H9 (cell line): ENCODE results near the gene FBXL20. TPM values are rescaled to one million over a fixed set of nuclear protein-coding genes. Genes with fewer than 3 reads are reported as not detected.

Experiments
- DNase-seq: peaks from one replicate; pipeline ENCODE4 v3.0.0-alpha.2; 2017
- H2AFZ ChIP-seq: one replicate; pipeline ENCODE4 v1.6.1; 2013; ENCODE audit warnings: mild to moderate bottlenecking, low read length, control low read depth, moderate library complexity
- H2AK5ac ChIP-seq: 2 replicates; pipeline ENCODE4 v1.6.1; 2013; ENCODE audit warnings: low read length, control low read depth, mixed read lengths; ENCODE audit not compliant: insufficient read length
- H2BK120ac ChIP-seq: one replicate; pipeline ENCODE4 v1.6.1; 2013; ENCODE audit warnings: low read depth, mild to moderate bottlenecking, low read length, control low read depth, inconsistent platforms; ENCODE audit not compliant: poor library complexity, severe bottlenecking
- H2BK12ac ChIP-seq: 2 replicates; pipeline ENCODE4 v1.6.1; 2013; ENCODE audit warnings: low read length, control low read depth, mixed read lengths, low read depth; ENCODE audit not compliant: insufficient read length
- H2BK15ac ChIP-seq: 2 replicates; pipeline ENCODE4 v1.6.1; 2013; ENCODE audit warnings: low read depth, low read length, control low read depth
- H2BK20ac ChIP-seq: one replicate; pipeline ENCODE4 v1.6.1; 2013; ENCODE audit warnings: low read depth, mild to moderate bottlenecking, low read length, control low read depth, inconsistent platforms; ENCODE audit not compliant: poor library complexity, severe bottlenecking
- H2BK5ac ChIP-seq: 2 replicates; pipeline ENCODE4 v1.6.1; 2013; ENCODE audit warnings: low read length, control low read depth, mixed read lengths; ENCODE audit not compliant: insufficient read length
- H3K14ac ChIP-seq: 2 replicates; pipeline ENCODE4 v1.6.1; 2013; ENCODE audit warnings: low read length, control low read depth; ENCODE audit not compliant: insufficient read depth
- H3K18ac ChIP-seq: 2 replicates; pipeline ENCODE4 v1.6.1; 2013; ENCODE audit warnings: low read depth, mild to moderate bottlenecking, mixed read lengths, low read length, control low read depth; ENCODE audit not compliant: insufficient read length
- H3K23ac ChIP-seq: 2 replicates; pipeline ENCODE4 v1.6.1; 2013; ENCODE audit warnings: low read length, control low read depth, mixed read lengths, low read depth; ENCODE audit not compliant: insufficient read length
- H3K23me2 ChIP-seq: 2 replicates; pipeline ENCODE4 v1.6.1; 2013; ENCODE audit warnings: low read depth, mild to moderate bottlenecking, mixed read lengths, low read length, control low read depth; ENCODE audit not compliant: insufficient read length, poor library complexity, severe bottlenecking
- H3K27ac ChIP-seq: 2 replicates; pipeline ENCODE4 v1.5.1; 2013; ENCODE audit warnings: low read length, control low read depth, mixed read lengths, low read depth; ENCODE audit not compliant: insufficient read length
- H3K27me3 ChIP-seq: 2 replicates; pipeline ENCODE4 v1.6.1; 2013; ENCODE audit warnings: low read length, control low read depth, inconsistent platforms; ENCODE audit not compliant: insufficient read depth
- H3K4ac ChIP-seq: 2 replicates; pipeline ENCODE4 v1.6.1; 2013; ENCODE audit warnings: low read depth, mild to moderate bottlenecking, control low read depth, inconsistent platforms, low read length, moderate library complexity
- H3K4me1 ChIP-seq: 2 replicates; pipeline ENCODE4 v1.6.1; 2013; ENCODE audit warnings: low read length, control low read depth, inconsistent platforms; ENCODE audit not compliant: insufficient read depth
- H3K4me2 ChIP-seq: 2 replicates; pipeline ENCODE4 v1.6.1; 2013; ENCODE audit warnings: low read length, control low read depth, mixed read lengths; ENCODE audit not compliant: insufficient read length, insufficient read depth
- H3K56ac ChIP-seq: 2 replicates; pipeline ENCODE4 v1.6.1; 2013; ENCODE audit warnings: low read depth, mild to moderate bottlenecking, mixed read lengths, low read length, control low read depth; ENCODE audit not compliant: insufficient read length
- H3K79me1 ChIP-seq: 2 replicates; pipeline ENCODE4 v1.6.1; 2013; ENCODE audit warnings: low read depth, mild to moderate bottlenecking, moderate library complexity, low read length, control low read depth, inconsistent platforms; ENCODE audit not compliant: insufficient read depth, poor library complexity, severe bottlenecking
- H3K79me2 ChIP-seq: 2 replicates; pipeline ENCODE4 v1.6.1; 2013; ENCODE audit warnings: low read length, control low read depth, inconsistent platforms; ENCODE audit not compliant: insufficient read depth
- H3K9ac ChIP-seq: 2 replicates; pipeline ENCODE4 v1.6.1; 2013; ENCODE audit warnings: low read length, control low read depth, mixed read lengths; ENCODE audit not compliant: insufficient read length; ENCODE audit errors: extremely low read depth
- H3K9me3 ChIP-seq: one replicate; pipeline ENCODE4 v1.6.1; 2013; ENCODE audit warnings: low read depth, low read length, inconsistent platforms; ENCODE audit not compliant: control insufficient read depth
- H3T11ph ChIP-seq: one replicate; pipeline ENCODE4 v1.6.1; 2013; ENCODE audit warnings: mild to moderate bottlenecking, low read length, control low read depth, inconsistent platforms
- H4K20me1 ChIP-seq: one replicate; pipeline ENCODE4 v1.6.1; 2013; ENCODE audit not compliant: control insufficient read depth, insufficient read length, insufficient read depth
- H4K5ac ChIP-seq: 2 replicates; pipeline ENCODE4 v1.6.1; 2013; ENCODE audit warnings: low read depth, mild to moderate bottlenecking, mixed read lengths, low read length, control low read depth; ENCODE audit not compliant: insufficient read length
- H4K8ac ChIP-seq: replicated peaks from 2 replicates; pipeline ENCODE4 v1.6.1; 2013; ENCODE audit warnings: low read length, control low read depth, mixed read lengths, low read depth; ENCODE audit not compliant: insufficient read length
- H4K91ac ChIP-seq: 2 replicates; pipeline ENCODE4 v1.6.1; 2013; ENCODE audit warnings: low read depth, mild to moderate bottlenecking, moderate library complexity, mixed read lengths, low read length, control low read depth; ENCODE audit not compliant: insufficient read length
- H3K27ac Mint-ChIP-seq, 3 experiments: 2 replicates in 2 of 3; 3 replicates in 1 of 3; pipeline ENCODE4 v1.8.0; 2020 to 2021; ENCODE audit warnings: mixed read lengths in 3 of 3, mild to moderate bottlenecking in 1 of 3, moderate library complexity in 1 of 3
- H3K27me3 Mint-ChIP-seq: 2 replicates; pipeline ENCODE4 v1.8.0; 2021; ENCODE audit warnings: low read depth, mild to moderate bottlenecking, moderate library complexity, mixed read lengths
- H3K36me3 Mint-ChIP-seq, 3 experiments: 2 replicates in 2 of 3; 3 replicates in 1 of 3; pipeline ENCODE4 v1.8.0; 2020 to 2021; ENCODE audit warnings: low read depth in 3 of 3, mixed read lengths in 3 of 3; ENCODE audit not compliant: insufficient read depth in 1 of 3
- H3K4me1 Mint-ChIP-seq, 2 experiments: 2 replicates each; pipeline ENCODE4 v1.8.0; 2020; ENCODE audit warnings: mixed read lengths in 2 of 2
- H3K4me3 Mint-ChIP-seq, 2 experiments: 2 replicates in 1 of 2; 3 replicates in 1 of 2; pipeline ENCODE4 v1.8.0; 2020 to 2021; ENCODE audit warnings: mild to moderate bottlenecking in 2 of 2, mixed read lengths in 2 of 2, moderate library complexity in 1 of 2
- H3K9me3 Mint-ChIP-seq, 2 experiments: 2 replicates in 1 of 2; 3 replicates in 1 of 2; pipeline ENCODE4 v1.8.0; 2020; ENCODE audit warnings: mild to moderate bottlenecking in 2 of 2, mixed read lengths in 2 of 2, moderate library complexity in 1 of 2
- WGBS: extraction: QIAGEN DNeasy Blood & Tissue Kit; methylation state at CpG from one replicate; pipeline ENCODE4 v1.1.7; 2013; ENCODE audit warnings: missing lambda C conversion rate, low lambda C conversion rate, mixed read lengths; ENCODE audit not compliant: insufficient read length; ENCODE audit errors: extremely low coverage; 5-methylcytosine and 5-hydroxymethylcytosine counted together
- total RNA-seq: library from RNA; stranded (reverse); gene quantifications from 2 replicates; pipeline ENCODE4 v1.2.1, GENCODE V29; 2021
- TF ChIP-seq, protein P1 (sequence below): fragments of 200-600 bp; sonication (generic); conservative IDR thresholded peaks from 3 replicates; pipeline ENCODE4 v1.8.0; 2021; ENCODE audit warnings: antibody characterized with exemption, mild to moderate bottlenecking

The FBXL20 gene
- total RNA-seq, 1 experiment from 2014 or later = 18.4 TPM

- H3K9me3 ChIP-seq = no peaks in the 10 kb centered on the region
- no peak overlapping the region for H3T11ph ChIP-seq
- no peaks in the 10 kb centered on the region for H3K36me3 Mint-ChIP-seq
Observed at GRCh38 chr17:39237586-39237985, 163.8 kb downstream of the FBXL20 start.

More at GRCh38 chr17:39237586-39237985, 163.8 kb downstream of the FBXL20 start:
- no peak for DNase-seq
- H3K27me3 ChIP-seq = 0 out of 2 replicates have a peak, but pooled peaks cover 2% of the 10 kb centered on the region
- no peaks in the 10 kb centered on the region for H3K4me1 ChIP-seq
- no peak overlapping the region for H3K56ac ChIP-seq
- H4K5ac ChIP-seq = no peak overlapping the region
- no peak overlapping the region for H3K23ac ChIP-seq
- no peak overlapping the region for H2BK15ac ChIP-seq
- no peak overlapping the region for H3K27ac ChIP-seq
- H2BK20ac ChIP-seq = no peak overlapping the region
- no peak overlapping the region for H3K4ac ChIP-seq
- no peak overlapping the region for H3K9ac ChIP-seq
- no peak overlapping the region for H4K8ac ChIP-seq
- no peak overlapping the region for H2BK12ac ChIP-seq
- H3K23me2 ChIP-seq = no peaks in the 10 kb centered on the region
- TF ChIP-seq, protein P1, sequence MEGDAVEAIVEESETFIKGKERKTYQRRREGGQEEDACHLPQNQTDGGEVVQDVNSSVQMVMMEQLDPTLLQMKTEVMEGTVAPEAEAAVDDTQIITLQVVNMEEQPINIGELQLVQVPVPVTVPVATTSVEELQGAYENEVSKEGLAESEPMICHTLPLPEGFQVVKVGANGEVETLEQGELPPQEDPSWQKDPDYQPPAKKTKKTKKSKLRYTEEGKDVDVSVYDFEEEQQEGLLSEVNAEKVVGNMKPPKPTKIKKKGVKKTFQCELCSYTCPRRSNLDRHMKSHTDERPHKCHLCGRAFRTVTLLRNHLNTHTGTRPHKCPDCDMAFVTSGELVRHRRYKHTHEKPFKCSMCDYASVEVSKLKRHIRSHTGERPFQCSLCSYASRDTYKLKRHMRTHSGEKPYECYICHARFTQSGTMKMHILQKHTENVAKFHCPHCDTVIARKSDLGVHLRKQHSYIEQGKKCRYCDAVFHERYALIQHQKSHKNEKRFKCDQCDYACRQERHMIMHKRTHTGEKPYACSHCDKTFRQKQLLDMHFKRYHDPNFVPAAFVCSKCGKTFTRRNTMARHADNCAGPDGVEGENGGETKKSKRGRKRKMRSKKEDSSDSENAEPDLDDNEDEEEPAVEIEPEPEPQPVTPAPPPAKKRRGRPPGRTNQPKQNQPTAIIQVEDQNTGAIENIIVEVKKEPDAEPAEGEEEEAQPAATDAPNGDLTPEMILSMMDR = no peak
- no peak overlapping the region for H4K91ac ChIP-seq
- no peak overlapping the region for H3K14ac ChIP-seq
- Mint-ChIP-seq H3K27ac (no peak overlapping the region), H3K4me1 (peaks cover 11 to 20% of the 10 kb centered on the region in 2 experiments), H3K4me3 (no peak overlapping the region), H3K9me3 (no peaks in the 10 kb centered on the region), H3K27me3 (no peaks in the 10 kb centered on the region; the same call in 1 of the 2 replicates)
- no peak overlapping the region for H2AK5ac ChIP-seq
- WGBS = no CpG with 5 or more reads among the region's 7 CpGs
- no peak overlapping the region for H2BK120ac ChIP-seq
- H4K20me1 ChIP-seq = no peaks in the 10 kb centered on the region
- no peaks in the 10 kb centered on the region for H3K79me1 ChIP-seq
- no peak overlapping the region for H2AFZ ChIP-seq
- H3K18ac ChIP-seq = no peak overlapping the region
- no peaks in the 10 kb centered on the region for H3K79me2 ChIP-seq
- no peak overlapping the region for H2BK5ac ChIP-seq
- no peak overlapping the region for H3K4me2 ChIP-seq
